ENCODE data around the gene ELAVL1. TPM values are rescaled to one million over a fixed set of nuclear protein-coding genes. Genes with fewer than 3 reads are reported as not detected.

Gene ELAVL1
- total RNA-seq, 6 experiments from 2014 or later, result 105 to 127 (median 115) TPM

GRCh38 chr19:7980635-7981121 is 24.8 kb downstream of the ELAVL1 start:
- Mint-ChIP-seq H3K4me3 (no peak overlapping the region), H3K4me1 (ENCODE audit: low read depth) (peaks cover 7% of the 10 kb centered on the region; the same call in 1 of the 2 replicates), H3K27me3 (ENCODE audit: insufficient read depth) (peaks cover 3% of the 10 kb centered on the region), H3K9me3 (no peaks in the 10 kb centered on the region), H3K27ac (no peak overlapping the region), H3K36me3 (ENCODE audit: low read depth) (peaks cover 14% of the 10 kb centered on the region)
- no peak for DNase-seq
- no peak for TF ChIP-seq CTCF (IDR thresholded peaks at IDR 0.05)

- Mint-ChIP-seq H3K4me3 (no peak overlapping the region), H3K9me3 (no peaks in the 10 kb centered on the region)
- TF ChIP-seq CTCF (IDR thresholded peaks at IDR 0.05), result no peak
These were observed 25.3 kb downstream of the ELAVL1 start for GRCh38 chr19:7980168-7980567.

GRCh38 chr19:7979559-7979958 is 25.9 kb downstream of the ELAVL1 start:
- H3K36me3 Mint-ChIP-seq (ENCODE audit: low read depth), result peaks cover 14% of the 10 kb centered on the region
- peaks cover 3% of the 10 kb centered on the region for H3K27me3 Mint-ChIP-seq (ENCODE audit: insufficient read depth)
- no peaks in the 10 kb centered on the region for H3K9me3 Mint-ChIP-seq
- H3K4me3 Mint-ChIP-seq, result no peak overlapping the region
- no peak overlapping the region for H3K27ac Mint-ChIP-seq
- H3K4me1 Mint-ChIP-seq (ENCODE audit: low read depth), result peaks cover 7% of the 10 kb centered on the region; the same call in 1 of the 2 replicates
- DNase-seq, result no peak
- no peak for TF ChIP-seq CTCF (IDR thresholded peaks at IDR 0.05)

More at GRCh38 chr19:7980168-7980567, 25.3 kb downstream of the ELAVL1 start:
- Mint-ChIP-seq H3K36me3 (ENCODE audit: low read depth) (peaks cover 14% of the 10 kb centered on the region), H3K27me3 (ENCODE audit: insufficient read depth) (peaks cover 3% of the 10 kb centered on the region), H3K4me1 (ENCODE audit: low read depth) (peaks cover 7% of the 10 kb centered on the region; the same call in 1 of the 2 replicates), H3K27ac (no peak overlapping the region)
- no peak for DNase-seq

- H3K27ac Mint-ChIP-seq, result no peak overlapping the region
- H3K4me1 Mint-ChIP-seq (ENCODE audit: low read depth), result peaks cover 7% of the 10 kb centered on the region; the same call in 1 of the 2 replicates
- no peaks in the 10 kb centered on the region; the same call in none of the 2 replicates for H3K27me3 Mint-ChIP-seq (ENCODE audit: insufficient read depth)
- DNase-seq, result no peak
- no peak for TF ChIP-seq CTCF (IDR thresholded peaks at IDR 0.05)
- H3K9me3 Mint-ChIP-seq, result no peaks in the 10 kb centered on the region
- peaks cover 12% of the 10 kb centered on the region for H3K36me3 Mint-ChIP-seq (ENCODE audit: low read depth)
- no peak overlapping the region for H3K4me3 Mint-ChIP-seq
These were observed 26.4 kb downstream of the ELAVL1 start for GRCh38 chr19:7979011-7979410.

GRCh38 chr19:7978179-7978825 is 27.1 kb downstream of the ELAVL1 start:
- Mint-ChIP-seq H3K27me3 (ENCODE audit: insufficient read depth) (no peaks in the 10 kb centered on the region; the same call in 1 of the 2 replicates), H3K4me1 (ENCODE audit: low read depth) (peaks cover 7% of the 10 kb centered on the region; the same call in 1 of the 2 replicates), H3K4me3 (no peak overlapping the region), H3K9me3 (no peaks in the 10 kb centered on the region), H3K27ac (no peak overlapping the region), H3K36me3 (ENCODE audit: low read depth) (peaks cover 17% of the 10 kb centered on the region)
- DNase-seq, result no peak
- no peak for TF ChIP-seq CTCF (IDR thresholded peaks at IDR 0.05)
